HL-60/S4 (cell line): ENCODE results near the gene PLGLB2.
"Not testable (repeated sequence)": the region's sequence is repeated elsewhere in the genome, so short reads cannot be mapped to it uniquely, and the experiment has no call there.

Source experiments
- in situ Hi-C: fragments of 300-500 bp; cut with MboI; formaldehyde crosslinking; loops from 2 replicates; pipeline ENCODE4 v1.14.3; 2022; ENCODE audit warnings: low sequenced_read_pairs

Gene PLGLB2

GRCh38 chr2:87747791-87748190 lies at the start of gene PLGLB2:
Gene PLGLB2 (plus strand): TSS chr2:87748087. CDS start chr2:87748154, 67 bp downstream.
- in situ Hi-C loops, result not testable (repeated sequence)

DNA sequence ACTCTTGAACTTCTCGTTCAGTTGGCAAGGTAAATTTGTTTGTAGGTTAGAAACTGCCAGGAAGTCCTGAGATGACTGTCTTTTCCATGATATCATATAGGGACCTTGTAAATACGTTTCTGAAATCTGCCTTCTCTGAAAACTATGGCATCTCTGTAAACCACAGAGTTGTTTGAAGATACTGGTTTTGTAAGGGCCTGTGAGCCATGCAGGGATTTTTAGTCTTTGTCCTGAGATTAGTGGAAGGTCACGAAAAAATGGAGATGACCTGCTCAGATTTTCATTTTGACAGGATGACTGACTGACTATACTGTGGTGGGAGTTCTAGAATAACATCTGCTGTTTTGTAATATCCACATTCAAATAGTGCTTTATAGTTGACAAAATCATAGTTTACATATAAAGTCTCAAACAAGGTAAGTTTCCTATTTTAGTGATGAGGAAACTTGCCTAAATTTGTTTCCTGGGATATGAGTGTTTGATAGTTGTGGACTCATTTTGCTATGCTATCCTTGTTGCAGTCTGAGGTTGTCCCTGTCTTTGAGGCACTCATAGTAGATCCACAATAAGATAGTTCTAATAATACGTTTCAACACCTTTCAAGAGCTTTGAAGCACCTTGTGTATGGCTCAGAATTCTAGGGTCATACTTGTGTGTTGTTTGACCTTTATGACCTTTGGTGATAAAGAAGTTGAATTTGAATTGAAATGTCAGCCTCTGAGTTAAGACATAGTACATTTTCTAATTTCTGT lies 43.1 kb upstream of the PLGLB2 start:
- in situ Hi-C loops, result not testable (repeated sequence)

DNA sequence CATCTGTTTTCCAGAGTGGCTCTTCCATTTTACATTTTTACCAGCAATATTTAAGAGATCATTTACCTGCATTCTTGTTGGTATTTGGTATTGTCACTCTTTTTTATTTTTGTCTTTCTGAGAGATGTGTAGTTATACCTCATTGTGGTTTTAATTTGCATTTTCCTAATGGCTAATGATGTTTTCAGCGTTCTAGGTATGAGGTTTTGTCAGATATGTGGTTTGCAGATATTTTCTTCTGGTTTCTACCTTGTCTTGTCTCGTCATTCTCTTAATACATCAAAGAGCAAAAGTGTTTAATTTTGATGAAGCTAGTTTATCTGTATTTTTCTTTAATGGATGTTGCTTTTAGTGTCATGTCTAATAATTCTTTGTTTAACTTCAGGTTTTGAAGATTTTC lies 39.5 kb upstream of the PLGLB2 start:
- in situ Hi-C loops, result not testable (repeated sequence)

DNA sequence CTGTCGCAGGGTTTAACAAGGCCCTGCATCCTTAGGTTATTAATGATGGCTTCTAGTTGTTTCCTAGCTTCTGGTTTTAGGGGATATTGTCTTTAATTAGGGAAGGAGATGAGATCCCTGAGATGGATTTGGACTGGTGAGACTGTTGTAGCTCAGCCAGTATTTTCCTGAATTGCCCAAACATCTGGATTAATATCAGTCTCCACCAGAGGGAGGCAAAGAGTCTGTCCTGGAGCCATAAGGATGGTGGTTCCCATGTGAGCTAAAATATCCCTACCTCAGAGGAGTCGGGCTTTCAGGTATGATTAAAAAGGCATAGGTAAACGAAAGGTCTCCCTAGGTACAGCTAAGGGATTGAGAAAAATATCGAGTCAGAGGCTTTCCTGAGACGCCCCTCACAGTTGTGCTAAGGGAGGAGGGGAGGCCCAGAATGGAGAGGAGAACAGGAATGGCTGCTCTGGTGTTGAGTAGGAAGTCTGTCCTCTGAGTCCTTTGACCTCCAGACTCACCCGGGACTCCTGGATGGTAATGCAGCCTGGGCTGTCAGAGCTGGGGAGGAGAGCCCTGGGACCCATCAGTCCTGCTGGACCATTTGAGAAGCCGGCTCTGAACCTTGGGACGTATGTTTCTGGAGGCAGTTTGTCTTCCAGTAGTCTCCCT lies 19.8 kb upstream of the PLGLB2 start:
- in situ Hi-C loops, result not testable (repeated sequence)

DNA sequence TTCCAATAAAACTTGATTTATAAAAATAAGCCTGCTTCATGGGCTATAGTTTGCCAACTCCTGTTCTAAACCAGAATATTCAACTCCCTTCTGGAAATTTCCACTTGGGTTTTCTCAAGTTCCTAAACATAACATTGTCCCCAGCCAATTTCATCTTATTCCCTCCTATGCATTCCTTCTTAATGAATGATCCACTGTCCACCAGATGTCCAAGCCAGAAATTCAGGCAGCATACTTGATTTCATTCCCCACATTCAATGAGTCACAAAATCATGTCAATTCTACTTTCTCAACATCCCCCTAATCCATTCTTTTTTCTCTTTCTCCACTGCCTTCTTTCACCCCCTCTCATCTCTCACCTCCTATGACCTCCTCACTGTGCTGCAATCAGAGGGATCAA lies 7.0 kb upstream of the PLGLB2 start:
- in situ Hi-C loops, result not testable (repeated sequence)

- in situ Hi-C loops, result not testable (repeated sequence)
Measured at GRCh38 chr2:87742393-87743108, 5.3 kb upstream of the PLGLB2 start.

DNA sequence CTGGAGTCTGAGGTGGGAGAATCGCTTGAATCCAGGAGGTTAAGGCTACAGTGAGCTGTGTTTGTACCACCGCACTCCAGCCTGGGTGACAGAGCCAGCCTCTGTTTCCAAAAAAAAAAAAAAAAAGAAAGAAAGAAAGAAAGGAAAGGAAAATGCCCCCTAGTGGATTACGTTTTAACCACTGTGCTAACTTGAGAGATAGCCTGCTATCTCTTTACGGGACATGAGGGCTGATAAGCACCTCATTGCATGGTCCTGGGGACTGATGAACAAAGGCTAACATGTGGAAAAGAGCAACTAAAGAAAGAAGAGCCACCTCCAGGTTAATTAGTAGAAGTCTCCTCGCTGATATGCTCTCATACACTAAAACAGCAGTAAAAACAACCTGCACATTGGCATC lies 4.2 kb upstream of the PLGLB2 start:
- in situ Hi-C loops, result not testable (repeated sequence)

GRCh38 chr2:87745353-87745951 lies 2.4 kb upstream of the PLGLB2 start:
- in situ Hi-C loops, result not testable (repeated sequence)

DNA sequence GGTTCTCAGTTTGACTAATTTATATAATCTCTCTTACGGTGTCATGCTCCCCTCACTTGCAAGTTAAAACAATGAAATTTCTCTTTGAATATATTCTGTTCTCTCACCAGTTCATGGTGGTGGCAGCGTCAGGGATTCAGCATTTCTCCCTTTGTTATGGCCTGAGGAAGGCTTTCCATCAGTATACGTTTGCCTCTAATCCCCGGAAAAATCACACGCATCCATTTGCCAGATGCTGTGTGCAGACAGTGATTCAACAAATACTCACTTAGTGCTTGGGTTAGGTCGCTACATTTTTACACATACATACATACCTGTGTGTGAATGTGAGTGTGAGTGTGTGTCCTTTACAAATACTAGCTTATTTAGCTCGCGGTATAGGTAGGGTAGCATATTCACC lies 637 bp downstream of the PLGLB2 start:
- in situ Hi-C loops, result not testable (repeated sequence)

- in situ Hi-C loops, result not testable (repeated sequence)
Measured at GRCh38 chr2:87750560-87750959, 2.7 kb downstream of the PLGLB2 start.

GRCh38 chr2:87754759-87755158 lies 6.9 kb downstream of the PLGLB2 start:
- in situ Hi-C loops, result not testable (repeated sequence)
